HG03025 (cell line): ENCODE measurements around the gene APOL3.
"Not testable (repeated sequence)": the region's sequence is repeated elsewhere in the genome, so short reads cannot be mapped to it uniquely, and the experiment has no call there.

Experiments
- ATAC-seq: cut with Tn5 transposase; IDR thresholded peaks from one replicate; pipeline ENCODE4 v1.9.1; 2021; ENCODE audit warnings: mild to moderate bottlenecking, moderate library complexity; ENCODE audit not compliant: unreplicated experiment, low FRiP score

Gene APOL3

GRCh38 chr22:36106910-36107309 is 53.6 kb downstream of the APOL3 start:
- ATAC-seq: no peak

- no peak for ATAC-seq
These were observed 55.6 kb downstream of the APOL3 start for GRCh38 chr22:36104988-36105387.

- ATAC-seq: no peak
These were observed 56.1 kb downstream of the APOL3 start for GRCh38 chr22:36104435-36104834.

GRCh38 chr22:36103891-36104290 is 56.7 kb downstream of the APOL3 start:
- no peak for ATAC-seq

- ATAC-seq: no peak
These were observed 57.6 kb downstream of the APOL3 start for GRCh38 chr22:36102995-36103394.

GRCh38 chr22:36101756-36102155 is 58.8 kb downstream of the APOL3 start:
- no peak for ATAC-seq

GRCh38 chr22:36100908-36101307 is 59.6 kb downstream of the APOL3 start:
- not testable (repeated sequence) for ATAC-seq

GRCh38 chr22:36100134-36100824 is 60.3 kb downstream of the APOL3 start:
- ATAC-seq: no peak

GRCh38 chr22:36099561-36099960 is 61.0 kb downstream of the APOL3 start:
- not testable (repeated sequence) for ATAC-seq

GRCh38 chr22:36097880-36098279 is 62.7 kb downstream of the APOL3 start:
- ATAC-seq: no peak

- not testable (repeated sequence) for ATAC-seq
These were observed 69.8 kb downstream of the APOL3 start for GRCh38 chr22:36090772-36091171.
